NCI-H526 (cell line): ENCODE measurements around the gene ELAVL3.
"Not testable (repeated sequence)": the region's sequence is repeated elsewhere in the genome, so short reads cannot be mapped to it uniquely, and the experiment has no call there.

ENCODE experiments used
- DNase-seq, 2 experiments: peaks; one replicate each; lab custom pipeline; 2025; lab: John Stamatoyannopoulos, UW

Gene ELAVL3

DNA sequence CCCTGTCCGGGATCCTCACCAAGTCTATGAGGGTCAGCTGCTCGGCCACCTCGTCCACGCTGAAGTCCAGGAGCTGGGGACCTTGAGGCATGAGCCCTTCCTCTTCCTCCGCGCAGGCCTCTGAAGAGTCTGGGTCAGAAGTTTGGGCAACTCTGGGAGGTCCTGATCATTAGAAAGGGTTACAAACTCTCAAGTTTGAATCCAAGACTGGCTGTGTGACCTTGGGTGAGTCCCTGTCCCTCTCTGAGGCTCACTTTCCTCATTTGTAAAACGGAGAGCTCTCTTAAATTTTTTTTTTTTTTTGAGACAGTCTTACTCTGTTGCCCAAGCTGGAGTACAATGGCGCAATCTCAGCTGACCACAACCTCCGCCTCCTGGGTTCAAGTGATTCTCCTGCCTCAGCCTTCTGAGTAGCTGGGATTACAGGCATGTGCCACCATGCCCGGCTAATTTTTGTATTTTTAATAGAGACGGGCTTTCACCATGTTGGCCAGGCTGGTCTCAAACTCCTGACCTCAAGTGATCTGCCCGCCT lies 74.1 kb downstream of the ELAVL3 start:
- not testable (repeated sequence) for DNase-seq

DNA sequence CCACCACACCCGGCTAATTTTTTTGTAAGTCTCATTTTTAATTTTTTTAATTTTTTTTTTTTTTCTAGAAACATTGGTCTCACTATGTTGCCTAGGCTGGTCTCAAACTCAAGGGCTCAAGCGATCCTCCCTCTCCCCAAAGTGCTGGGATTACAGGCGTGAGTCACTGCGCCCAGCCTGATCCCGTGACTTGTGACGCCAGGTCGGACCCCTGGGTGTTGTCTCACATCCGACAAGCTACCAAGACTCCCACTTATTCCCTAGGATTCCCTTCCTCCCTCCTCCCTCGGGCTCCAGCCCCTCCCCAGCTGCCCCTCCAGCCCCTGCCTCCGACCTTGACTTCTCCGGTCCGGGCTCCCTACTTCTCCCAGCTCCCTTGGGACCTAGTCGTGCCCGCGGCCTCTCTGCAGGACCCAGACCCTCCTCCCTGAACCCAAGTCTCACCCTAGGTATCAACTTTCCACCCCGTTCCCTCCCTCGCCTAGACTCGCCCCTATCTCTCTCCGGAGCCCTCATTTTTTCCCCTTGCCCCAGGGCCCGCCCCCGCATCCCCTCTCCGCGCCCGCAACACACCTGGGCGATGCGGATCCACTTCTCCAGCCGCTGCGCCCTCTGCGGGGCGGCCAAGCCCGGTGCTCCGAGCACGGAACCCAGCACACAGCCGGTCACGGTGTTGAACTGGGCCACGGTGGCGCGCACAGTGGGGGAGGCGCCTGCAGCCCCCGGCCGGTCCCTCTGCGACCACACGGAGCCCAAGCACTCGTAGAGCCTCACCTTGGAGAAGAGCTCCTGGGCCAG lies 74.8 kb downstream of the ELAVL3 start:
- no peak for DNase-seq

DNA sequence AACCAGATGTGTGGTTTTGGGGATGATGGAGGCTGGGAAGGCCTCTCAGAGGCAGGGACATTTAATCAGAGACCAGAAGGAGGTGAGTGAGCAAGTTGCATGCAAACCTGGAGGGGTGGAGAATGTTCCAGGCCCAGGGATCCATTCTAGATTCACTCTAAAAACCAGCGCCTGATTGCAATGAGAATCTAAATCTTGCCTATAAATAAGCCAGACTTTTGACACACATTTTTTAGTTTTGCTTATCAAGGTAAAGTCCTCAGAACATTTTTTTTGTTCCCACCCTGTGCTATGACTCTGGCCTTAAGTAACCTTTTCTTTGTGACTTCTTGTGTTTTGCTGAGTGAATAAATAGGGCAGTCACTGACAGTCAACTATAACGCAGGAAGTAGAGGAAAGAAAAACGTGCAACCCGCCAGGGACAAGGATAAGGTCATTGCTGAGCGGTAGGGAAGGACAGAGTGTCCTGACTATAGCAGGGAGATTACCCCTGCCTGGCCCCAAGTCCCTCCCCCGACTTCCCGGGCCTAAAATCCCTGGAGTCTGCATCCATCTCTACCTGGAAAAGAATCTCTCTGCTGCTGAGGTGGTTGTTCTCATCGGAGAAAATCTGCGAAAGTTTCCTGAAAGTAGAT lies 76.1 kb downstream of the ELAVL3 start:
- no peak for DNase-seq

DNA sequence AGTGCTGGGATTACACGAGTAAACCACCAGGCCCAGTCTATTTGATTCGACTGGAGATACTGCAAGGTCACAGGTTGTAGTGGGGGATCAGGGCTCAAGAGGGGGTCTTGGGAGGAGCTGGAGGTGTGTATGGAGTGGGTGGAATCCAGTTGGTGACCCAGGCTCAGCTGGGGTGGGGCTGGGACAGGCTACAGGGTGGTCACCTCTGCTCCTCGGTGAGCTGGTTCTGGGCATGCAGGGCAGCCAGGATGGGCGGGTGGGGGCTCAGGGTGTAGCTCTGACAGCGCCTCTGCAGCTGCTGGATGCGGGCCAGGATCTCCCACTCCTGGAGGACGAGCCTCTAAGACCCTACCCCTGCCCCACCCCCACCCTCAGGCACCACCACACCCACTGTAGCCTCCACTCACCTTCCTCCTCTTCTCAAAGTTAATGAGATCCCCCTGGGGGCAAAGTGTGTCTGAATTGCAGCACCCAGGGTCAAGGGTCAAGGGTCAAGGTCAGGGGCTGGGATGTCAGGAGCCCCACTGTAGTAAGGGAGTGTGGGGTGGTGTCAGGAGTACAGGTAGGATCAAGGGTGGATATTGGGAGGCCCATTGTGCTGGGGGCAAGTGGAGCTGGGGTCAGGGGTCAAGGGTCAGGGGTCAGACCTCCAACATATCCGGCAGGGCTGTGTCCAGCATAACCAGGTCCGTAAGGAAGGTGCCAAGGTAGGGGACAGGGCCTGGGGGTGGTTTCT lies 78.9 kb downstream of the ELAVL3 start:
- DNase-seq: no peak
